HCT116 (cell line): Measurements from ENCODE around the gene ZNF358. TPM values are rescaled to one million over a fixed set of nuclear protein-coding genes. Genes with fewer than 3 reads are reported as not detected.

Experiments used
- ATAC-seq: fragments of 200-7000 bp; cut with Tn5 transposase; 2 replicates; pipeline ENCODE4 v1.9.1; 2020; ENCODE audit warnings: mild to moderate bottlenecking, moderate library complexity
- BruUV-seq: library from RNA; stranded (reverse); fragments of 400-500 nt; replicated peaks from 2 replicates; lab custom pipeline; 2021; lab: Mats Ljungman, UMichigan
- CTCF ChIA-PET: fragments of 300-600 bp; sonication (Branson Sonifier 250); formaldehyde crosslinking; loops from one replicate; lab custom pipeline; 2021; ENCODE audit warnings: antibody characterized with exemption; lab: Charles Lee
- POLR2A ChIA-PET: fragments of 300-600, 350-600 bp; sonication (Branson Sonifier 250); formaldehyde crosslinking; loops from one replicate; lab custom pipeline; 2021; ENCODE audit warnings: antibody characterized with exemption; lab: Charles Lee
- RAD21 ChIA-PET, 2 experiments: fragments of 300-600 bp; sonication (Branson Sonifier 250); formaldehyde crosslinking; loops; one replicate each; lab custom pipeline; 2023; ENCODE audit warnings: low total read pairs in 2 of 2; ENCODE audit not compliant: uncharacterized antibody in 2 of 2, unreplicated experiment in 2 of 2, low non-redundant PET in 1 of 2; lab: Charles Lee
- DNase-seq: peaks from one replicate; pipeline ENCODE4 v3.0.0-alpha.2; 2010; ENCODE audit warnings: low read depth, low spot score
- H2AFZ ChIP-seq: fragments of 200-600 bp; shearing (Covaris generic), sonication (generic); 2 replicates; pipeline ENCODE4 v1.6.1; 2017; ENCODE audit warnings: low read depth, mixed run types, mixed read lengths, antibody characterized with exemption, low read length; ENCODE audit not compliant: poor library complexity, severe bottlenecking
- H3K27ac ChIP-seq: 2 replicates; pipeline ENCODE4 v1.5.1; 2012; ENCODE audit warnings: low read depth, low read length
- H3K27me3 ChIP-seq: fragments of 200-600 bp; sonication (generic); 2 replicates; pipeline ENCODE4 v1.6.1; 2016; ENCODE audit warnings: mixed run types, low read length, mixed read lengths; ENCODE audit not compliant: insufficient read depth
- H3K36me3 ChIP-seq, 2 experiments: fragments of 200-500 bp in 1 of 2; fragments of 200-600 bp in 1 of 2; sonication (Bioruptor generic) in 1 of 2; sonication (generic) in 1 of 2; 2 replicates each; pipeline versions ENCODE4 v1.5.1 to v1.6.1; 2014 to 2016; ENCODE audit warnings: low read length in 2 of 2, inconsistent platforms in 1 of 2, mixed read lengths in 1 of 2, mixed run types in 1 of 2; ENCODE audit not compliant: insufficient read depth in 2 of 2, control insufficient read depth in 1 of 2
- H3K4me1 ChIP-seq, 2 experiments: fragments of 200-600 bp in 1 of 2; sonication (generic) in 1 of 2; 2 replicates each; pipeline versions ENCODE4 v1.5.1 to v1.6.1; 2012 to 2017; ENCODE audit warnings: low read length in 2 of 2, inconsistent platforms in 1 of 2, mild to moderate bottlenecking in 1 of 2, mixed read lengths in 1 of 2, mixed run types in 1 of 2, moderate library complexity in 1 of 2; ENCODE audit not compliant: insufficient read depth in 2 of 2, control insufficient read depth in 1 of 2
- H3K4me2 ChIP-seq: fragments of 200-600 bp; sonication (generic); 2 replicates; pipeline ENCODE4 v1.6.1; 2017; ENCODE audit warnings: mixed run types, low read length, mixed read lengths
- H3K4me3 ChIP-seq, 2 experiments: fragments of 200-600 bp in 1 of 2; sonication (generic) in 1 of 2; replicated peaks in 1 of 2; 2 replicates each; pipeline ENCODE4 v1.5.1; 2011 to 2016; ENCODE audit warnings: low read length in 2 of 2, control low read depth in 1 of 2, low read depth in 1 of 2, mild to moderate bottlenecking in 1 of 2, mixed read lengths in 1 of 2, mixed run types in 1 of 2
- H3K79me2 ChIP-seq: fragments of 200-600 bp; sonication (generic); 2 replicates; pipeline ENCODE4 v1.6.1; 2017; ENCODE audit warnings: mild to moderate bottlenecking, mixed run types, low read length, moderate library complexity, mixed read lengths; ENCODE audit not compliant: insufficient read depth
- H3K9ac ChIP-seq: fragments of 200-600 bp; sonication (generic); 2 replicates; pipeline ENCODE4 v1.6.1; 2016; ENCODE audit warnings: low read length, mixed read lengths
- H3K9me2 ChIP-seq: fragments of 200-600 bp; sonication (generic), shearing (Covaris generic); 2 replicates; pipeline ENCODE4 v1.6.1; 2017; ENCODE audit warnings: mixed run types, mild to moderate bottlenecking, moderate library complexity; ENCODE audit not compliant: insufficient read depth
- H3K9me3 ChIP-seq, 2 experiments: fragments of 200-500 bp in 1 of 2; fragments of 200-600 bp in 1 of 2; sonication (Bioruptor generic) in 1 of 2; sonication (generic) in 1 of 2; 2 replicates each; pipeline ENCODE4 v1.6.1; 2014 to 2017; ENCODE audit warnings: low read length in 2 of 2, mixed read lengths in 2 of 2, inconsistent platforms in 1 of 2, low read depth in 1 of 2, mild to moderate bottlenecking in 1 of 2, mixed run types in 1 of 2, moderate library complexity in 1 of 2; ENCODE audit not compliant: control insufficient read depth in 1 of 2, insufficient read depth in 1 of 2
- H4K20me1 ChIP-seq: fragments of 200-600 bp; sonication (generic), shearing (Covaris generic); 2 replicates; pipeline ENCODE4 v1.6.1; 2017; ENCODE audit warnings: mixed run types, mild to moderate bottlenecking, moderate library complexity; ENCODE audit not compliant: insufficient read depth
- ATF3 ChIP-seq: IDR thresholded peaks from 2 replicates; pipeline ENCODE4 v1.6.1; 2012
- CBX3 ChIP-seq: IDR thresholded peaks from 2 replicates; pipeline ENCODE4 v1.6.1; 2012; ENCODE audit warnings: low read depth
- CEBPB ChIP-seq: IDR thresholded peaks from 2 replicates; pipeline ENCODE4 v1.6.1; 2012; ENCODE audit warnings: low read depth
- CTCF ChIP-seq, 3 experiments: fragments of 200-600 bp in 1 of 3; sonication (generic) in 1 of 3; IDR thresholded peaks in 2 of 3; conservative IDR thresholded peaks in 1 of 3; 2 replicates each; pipeline ENCODE4 v1.5.1; 2012 to 2017; ENCODE audit warnings: low read depth in 2 of 3, low read length in 2 of 3, antibody characterized with exemption in 1 of 3, borderline replicate concordance in 1 of 3, control low read depth in 1 of 3, mild to moderate bottlenecking in 1 of 3, mixed read lengths in 1 of 3, mixed run types in 1 of 3, moderate library complexity in 1 of 3; ENCODE audit not compliant: insufficient read depth in 1 of 3
- EGR1 ChIP-seq: IDR thresholded peaks from 2 replicates; pipeline ENCODE4 v1.6.1; 2012; ENCODE audit warnings: low read depth
- ELF1 ChIP-seq: IDR thresholded peaks from 2 replicates; pipeline ENCODE4 v1.6.1; 2012; ENCODE audit warnings: low read depth, borderline replicate concordance
- EZH2 ChIP-seq: fragments of 200-600 bp; sonication (generic); IDR thresholded peaks from 2 replicates; pipeline ENCODE4 v1.6.1; 2017; ENCODE audit warnings: antibody characterized with exemption, mixed run types
- FOSL1 ChIP-seq: IDR thresholded peaks from 2 replicates; pipeline ENCODE4 v1.6.1; 2012; ENCODE audit warnings: low read depth
- JUND ChIP-seq: IDR thresholded peaks from 2 replicates; pipeline ENCODE4 v1.6.1; 2012
- MAX ChIP-seq: IDR thresholded peaks from 2 replicates; pipeline ENCODE4 v1.6.1; 2012
- POLR2A ChIP-seq: IDR thresholded peaks from 2 replicates; pipeline ENCODE4 v1.7.0; 2011; ENCODE audit warnings: borderline replicate concordance; ENCODE audit not compliant: insufficient read depth, insufficient read length; ENCODE audit errors: extremely low read depth
- POLR2AphosphoS5 ChIP-seq: IDR thresholded peaks from 2 replicates; pipeline ENCODE4 v1.6.1; 2011; ENCODE audit warnings: mild to moderate bottlenecking, low read depth, low read length, moderate library complexity
- RAD21 ChIP-seq: IDR thresholded peaks from 2 replicates; pipeline ENCODE4 v1.6.1; 2012; ENCODE audit warnings: low read depth, mild to moderate bottlenecking
- REST ChIP-seq: IDR thresholded peaks from 2 replicates; pipeline ENCODE4 v1.6.1; 2012; ENCODE audit warnings: low read depth
- SIN3A ChIP-seq: IDR thresholded peaks from 2 replicates; pipeline ENCODE4 v1.6.1; 2012; ENCODE audit warnings: low read depth
- SP1 ChIP-seq: IDR thresholded peaks from 2 replicates; pipeline ENCODE4 v1.6.1; 2012; ENCODE audit warnings: low read depth
- SRF ChIP-seq: IDR thresholded peaks from 2 replicates; pipeline ENCODE4 v1.6.1; 2012; ENCODE audit warnings: low read depth
- TCF7L2 ChIP-seq: IDR thresholded peaks from 2 replicates; pipeline ENCODE4 v1.7.0; 2011; ENCODE audit warnings: borderline replicate concordance, inconsistent platforms; ENCODE audit not compliant: insufficient read depth, insufficient read length; ENCODE audit errors: extremely low read depth
- YY1 ChIP-seq: IDR thresholded peaks from 2 replicates; pipeline ENCODE4 v1.6.1; 2011; ENCODE audit warnings: low read length, low read depth, moderate library complexity, mild to moderate bottlenecking; ENCODE audit not compliant: insufficient replicate concordance; ENCODE audit errors: extremely low read depth
- ZFX ChIP-seq: fragments of 450-650 bp; IDR thresholded peaks from 2 replicates; pipeline ENCODE4 v1.6.1; 2017
- ZNF274 ChIP-seq: fragments of 200-500 bp; sonication (Bioruptor generic); IDR thresholded peaks from 2 replicates; pipeline ENCODE4 v1.6.1; 2014; ENCODE audit warnings: mild to moderate bottlenecking, low read depth, low read length, inconsistent platforms
- intact Hi-C: fragments of 100-400 bp; cut with micrococcal nuclease; formaldehyde crosslinking; loops from 2 replicates; pipeline ENCODE4 v1.10.0; 2022
- total RNA-seq: library from RNA; stranded (reverse); gene quantifications from one replicate; pipeline ENCODE4 v1.2.1, GENCODE V29; 2021; ENCODE audit not compliant: unreplicated experiment

The ZNF358 gene
- total RNA-seq, 1 experiment from 2014 or later = 20.7 TPM

- ChIA-PET CTCF (interaction anchor here (1.9 kb wide), 2 partner anchors 33 to 181 kb away, joined by 8 to 10 read pairs; no protein-coding TSS in a partner anchor), POLR2A (interaction anchor here (0.5 to 1.4 kb wide), 4 partner anchors 12 to 155 kb away, joined by 3 to 4 read pairs (median 3); no protein-coding TSS in a partner anchor)
- Histone ChIP-seq H3K36me3 (peaks cover 6 to 10% of the 10 kb centered on the region in 2 experiments; a peak in 3 of 4 replicates), H3K27me3 (no peaks in the 10 kb centered on the region), H3K9me2 (no peaks in the 10 kb centered on the region), H3K9ac (peak within 1 kb of the TSS; percentile 75)
- TF ChIP-seq RAD21 (no peak), JUND (no peak), ZFX (peak; percentile 41; the same call in 1 of the 2 replicates), TCF7L2 (no peak), REST (no peak), CBX3 (peak; percentile 76; the same call in 1 of the 2 replicates), YY1 (peak; percentile 77), POLR2AphosphoS5 (peak; percentile 76), SRF (no peak; the same call in 1 of the 2 replicates), POLR2A (no peak), ATF3 (no peak), ELF1 (no peak; the same call in 1 of the 2 replicates), CEBPB (no peak), EGR1 (no peak), CTCF (IDR thresholded peaks at IDR 0.05 in 2 of 3, conservative IDR thresholded peaks at IDR 0.05 in 1 of 3; ENCODE audit: borderline replicate concordance in 1 of 3, insufficient read depth in 1 of 3, low read depth in 2 of 3, low read length in 2 of 3) (no peak), FOSL1 (no peak), EZH2 (no peak), SP1 (peak; percentile 86), ZNF274 (no peak), SIN3A (no peak), MAX (peak; percentile 79)
- TF ChIP-seq, all 23 proteins: peak for 6
- Histone ChIP-seq H3K79me2 (no peaks in the 10 kb centered on the region; the same call in 1 of the 2 replicates), H3K4me2 (peak within 1 kb of the TSS; percentile 94), H3K4me3 (peak within 1 kb of the TSS; percentile 95 to 96), H3K27ac (peak within 1 kb of the TSS; percentile 81), H4K20me1 (no peaks in the 10 kb centered on the region), H3K4me1 (peaks cover 4 to 30% of the 10 kb centered on the region in 2 experiments; a peak in 2 of 4 replicates), H3K9me3 (no peaks in the 10 kb centered on the region), H2AFZ (peak within 1 kb of the TSS; percentile 5)
- RAD21 ChIA-PET = no interaction called here
- ATAC-seq (peak; percentile 78), DNase-seq (peak; percentile 81)
- intact Hi-C loops = loop anchor here (2.0 kb wide), 1 partner anchor 29 kb away; no protein-coding TSS in a partner anchor
- no TSS peak for BruUV-seq
These were observed 19.4 kb downstream of the ZNF358 start, which contains the start of gene PNPLA6 for GRCh38 chr19:7535047-7535997. Gene PNPLA6 (plus strand): TSS chr19:7535717. CDS start chr19:7535789, 72 bp downstream.
